ENCODE results near the gene RAD51B.

DNA sequence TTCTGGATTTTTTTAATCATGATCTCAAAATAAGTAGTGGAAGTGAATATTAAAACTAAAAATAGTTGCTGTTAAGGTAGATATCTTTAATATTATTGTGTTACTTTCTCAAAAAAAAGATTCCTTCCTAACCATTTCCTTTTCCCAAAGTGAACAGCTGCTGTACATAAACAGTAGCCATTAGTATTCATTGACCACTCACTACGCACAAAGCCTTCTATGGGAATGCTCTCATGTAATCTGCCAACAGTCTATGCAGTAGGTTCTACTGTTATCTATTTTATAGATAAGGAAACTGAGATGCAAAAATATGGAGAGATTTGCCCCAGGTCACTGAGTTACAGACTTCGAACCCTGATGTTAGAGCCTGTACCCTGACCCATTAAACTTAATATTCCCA, 941.2 kb downstream of the RAD51B start:
- TF ChIP-seq, protein P1, sequence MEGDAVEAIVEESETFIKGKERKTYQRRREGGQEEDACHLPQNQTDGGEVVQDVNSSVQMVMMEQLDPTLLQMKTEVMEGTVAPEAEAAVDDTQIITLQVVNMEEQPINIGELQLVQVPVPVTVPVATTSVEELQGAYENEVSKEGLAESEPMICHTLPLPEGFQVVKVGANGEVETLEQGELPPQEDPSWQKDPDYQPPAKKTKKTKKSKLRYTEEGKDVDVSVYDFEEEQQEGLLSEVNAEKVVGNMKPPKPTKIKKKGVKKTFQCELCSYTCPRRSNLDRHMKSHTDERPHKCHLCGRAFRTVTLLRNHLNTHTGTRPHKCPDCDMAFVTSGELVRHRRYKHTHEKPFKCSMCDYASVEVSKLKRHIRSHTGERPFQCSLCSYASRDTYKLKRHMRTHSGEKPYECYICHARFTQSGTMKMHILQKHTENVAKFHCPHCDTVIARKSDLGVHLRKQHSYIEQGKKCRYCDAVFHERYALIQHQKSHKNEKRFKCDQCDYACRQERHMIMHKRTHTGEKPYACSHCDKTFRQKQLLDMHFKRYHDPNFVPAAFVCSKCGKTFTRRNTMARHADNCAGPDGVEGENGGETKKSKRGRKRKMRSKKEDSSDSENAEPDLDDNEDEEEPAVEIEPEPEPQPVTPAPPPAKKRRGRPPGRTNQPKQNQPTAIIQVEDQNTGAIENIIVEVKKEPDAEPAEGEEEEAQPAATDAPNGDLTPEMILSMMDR (IDR thresholded peaks at IDR 0.05), result no peak
- TF ChIP-seq TCF7L2 (IDR thresholded peaks at IDR 0.05; ENCODE audit: low read depth, low read length) (no peak), POLR2AphosphoS5 (IDR thresholded peaks at IDR 0.05; ENCODE audit: low read depth, low read length) (no peak), SIN3A (IDR thresholded peaks at IDR 0.05; ENCODE audit: borderline replicate concordance, insufficient read depth, low read depth, low read length) (no peak)
- TF ChIP-seq, protein P2, sequence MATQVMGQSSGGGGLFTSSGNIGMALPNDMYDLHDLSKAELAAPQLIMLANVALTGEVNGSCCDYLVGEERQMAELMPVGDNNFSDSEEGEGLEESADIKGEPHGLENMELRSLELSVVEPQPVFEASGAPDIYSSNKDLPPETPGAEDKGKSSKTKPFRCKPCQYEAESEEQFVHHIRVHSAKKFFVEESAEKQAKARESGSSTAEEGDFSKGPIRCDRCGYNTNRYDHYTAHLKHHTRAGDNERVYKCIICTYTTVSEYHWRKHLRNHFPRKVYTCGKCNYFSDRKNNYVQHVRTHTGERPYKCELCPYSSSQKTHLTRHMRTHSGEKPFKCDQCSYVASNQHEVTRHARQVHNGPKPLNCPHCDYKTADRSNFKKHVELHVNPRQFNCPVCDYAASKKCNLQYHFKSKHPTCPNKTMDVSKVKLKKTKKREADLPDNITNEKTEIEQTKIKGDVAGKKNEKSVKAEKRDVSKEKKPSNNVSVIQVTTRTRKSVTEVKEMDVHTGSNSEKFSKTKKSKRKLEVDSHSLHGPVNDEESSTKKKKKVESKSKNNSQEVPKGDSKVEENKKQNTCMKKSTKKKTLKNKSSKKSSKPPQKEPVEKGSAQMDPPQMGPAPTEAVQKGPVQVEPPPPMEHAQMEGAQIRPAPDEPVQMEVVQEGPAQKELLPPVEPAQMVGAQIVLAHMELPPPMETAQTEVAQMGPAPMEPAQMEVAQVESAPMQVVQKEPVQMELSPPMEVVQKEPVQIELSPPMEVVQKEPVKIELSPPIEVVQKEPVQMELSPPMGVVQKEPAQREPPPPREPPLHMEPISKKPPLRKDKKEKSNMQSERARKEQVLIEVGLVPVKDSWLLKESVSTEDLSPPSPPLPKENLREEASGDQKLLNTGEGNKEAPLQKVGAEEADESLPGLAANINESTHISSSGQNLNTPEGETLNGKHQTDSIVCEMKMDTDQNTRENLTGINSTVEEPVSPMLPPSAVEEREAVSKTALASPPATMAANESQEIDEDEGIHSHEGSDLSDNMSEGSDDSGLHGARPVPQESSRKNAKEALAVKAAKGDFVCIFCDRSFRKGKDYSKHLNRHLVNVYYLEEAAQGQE (IDR thresholded peaks at IDR 0.05; ENCODE audit: insufficient read depth in 1 of 2, low read depth in 2 of 2, low read length in 1 of 2), result no peak
